NK-92 treated with Interleukin-12 subunit alpha and Interleukin-12 subunit beta, amount 100 ng/mL, for 24 hours (cell line): Measurements from ENCODE around the gene NUP133.
"Not testable (repeated sequence)": the region's sequence is repeated elsewhere in the genome, so short reads cannot be mapped to it uniquely, and the experiment has no call there.

Source experiments
- DNase-seq: peaks from one replicate; lab custom pipeline; 2025; lab: John Stamatoyannopoulos, UW

NUP133 gene

DNA sequence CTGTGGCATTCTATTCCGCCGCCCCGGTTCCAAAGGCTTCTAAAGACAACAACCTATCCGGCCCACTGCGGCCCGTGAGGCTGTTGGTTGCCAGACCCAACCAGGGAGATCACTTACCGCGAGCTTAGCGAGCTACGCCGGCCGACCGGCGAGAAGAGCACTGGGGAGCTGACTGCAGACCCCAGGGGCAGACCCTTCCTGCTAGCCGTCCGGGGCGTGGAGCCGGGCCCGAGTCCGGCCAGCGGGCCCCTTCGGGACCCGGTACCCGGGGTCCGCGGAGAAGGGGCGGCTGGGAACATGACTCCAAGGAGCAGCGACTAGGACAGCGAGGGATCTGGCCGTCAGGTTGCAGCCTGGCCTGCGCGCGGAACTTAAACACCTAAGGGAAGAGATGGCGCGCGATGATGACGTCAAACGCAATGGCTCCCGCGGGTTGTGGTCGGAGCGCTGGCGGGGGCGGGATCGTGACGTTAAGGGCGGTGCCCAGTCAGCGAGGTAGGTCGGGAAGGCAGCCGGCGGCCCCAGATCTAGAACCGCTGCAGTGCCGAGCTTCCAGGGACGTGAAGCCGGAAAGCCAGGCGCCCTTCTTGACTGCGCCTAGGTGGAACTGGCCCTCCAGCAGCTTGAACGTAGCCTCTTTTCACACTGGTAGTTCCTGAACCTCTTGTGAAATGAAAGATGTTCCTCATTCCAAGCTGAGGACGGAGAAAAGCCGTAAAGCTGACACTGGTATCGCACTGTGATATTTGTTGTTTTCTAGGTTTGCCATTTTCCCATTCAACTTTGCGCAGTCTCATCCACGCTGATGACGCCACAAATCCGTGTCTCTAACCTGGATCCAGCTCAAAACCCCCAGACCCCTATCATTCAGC lies at the start of gene NUP133:
NUP133 (minus strand) TSS at position 391 of the 872 bp plus-strand sequence; CDS start at position 299, 92 bp downstream.
- DNase-seq: peak; percentile 96

DNA sequence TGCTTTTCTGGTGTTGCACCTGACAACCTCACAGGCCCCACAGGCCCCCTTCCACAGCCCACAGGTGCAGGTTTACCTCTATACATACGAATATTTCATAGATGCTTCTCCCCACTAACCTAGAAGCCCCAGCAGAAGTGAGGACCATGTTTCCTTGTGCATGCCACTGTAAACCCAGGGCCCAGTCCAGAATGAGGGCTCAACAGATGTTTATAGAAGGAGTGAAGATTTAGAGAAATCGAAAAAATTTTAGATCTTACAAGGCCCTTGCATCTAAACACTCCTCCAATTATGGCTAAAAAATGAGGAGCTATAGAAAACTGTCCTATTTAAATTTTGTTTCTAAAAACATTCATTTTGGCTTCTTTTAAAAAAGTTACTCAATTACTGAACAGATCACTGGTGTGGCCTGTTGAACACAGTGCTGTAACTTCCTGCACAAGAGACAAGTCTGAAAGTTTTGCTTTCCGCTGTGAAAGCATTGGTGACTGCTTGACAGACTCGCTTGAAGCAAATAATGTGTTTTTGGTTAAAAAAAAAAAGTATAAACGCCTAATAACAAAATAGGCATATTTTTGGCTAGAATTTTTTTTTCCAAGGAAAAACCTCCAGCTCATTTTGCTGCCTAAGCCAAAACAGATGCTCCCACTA lies 49.2 kb upstream of the NUP133 start:
- DNase-seq: no peak

- no peak for DNase-seq
These were observed 46.9 kb upstream of the NUP133 start for GRCh38 chr1:229554886-229555621.

- no peak for DNase-seq
These were observed 45.5 kb upstream of the NUP133 start for GRCh38 chr1:229553621-229554130.

- DNase-seq: no peak
These were observed 44.6 kb upstream of the NUP133 start for GRCh38 chr1:229552732-229553131.

- no peak for DNase-seq
These were observed 42.8 kb upstream of the NUP133 start for GRCh38 chr1:229550812-229551567.

DNA sequence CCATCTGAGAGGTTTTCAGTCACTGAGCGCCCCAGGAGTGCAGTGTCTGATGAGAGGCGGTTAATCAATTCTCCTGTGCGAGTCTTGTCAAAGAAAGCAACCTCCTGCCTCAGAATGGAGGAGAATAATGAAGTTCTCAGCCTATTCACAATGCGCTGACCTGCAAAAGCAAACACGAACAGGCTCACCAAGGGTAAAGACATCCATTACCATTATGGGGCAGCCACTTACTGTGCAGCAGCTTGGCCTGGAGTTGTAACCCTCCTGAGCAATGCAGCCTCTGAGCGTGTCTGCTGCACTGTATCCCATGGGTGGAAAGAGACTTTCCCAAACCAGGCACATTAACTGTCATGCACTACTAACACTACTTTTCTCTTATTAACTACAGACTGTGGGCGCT lies 39.4 kb upstream of the NUP133 start:
- no peak for DNase-seq

DNA sequence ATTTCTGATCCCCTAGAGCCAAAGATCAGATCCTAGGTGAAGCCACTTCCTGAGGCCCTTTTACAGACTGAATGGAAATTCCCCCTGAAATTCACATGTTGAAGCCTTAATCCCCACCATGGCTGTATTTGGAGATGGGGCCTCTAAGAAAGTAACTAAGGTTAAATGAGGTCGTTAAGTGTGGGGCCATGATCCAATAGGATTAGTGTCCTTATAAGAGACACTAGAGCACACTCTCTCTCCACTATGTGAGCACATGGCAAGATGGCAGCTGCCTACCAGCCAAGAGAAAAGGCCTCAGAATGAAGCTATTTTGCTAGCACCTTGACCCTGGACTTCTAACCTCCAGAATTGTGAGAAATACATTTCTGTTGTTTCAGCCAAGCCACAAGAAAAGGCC lies 36.4 kb upstream of the NUP133 start:
- DNase-seq: no peak

GRCh38 chr1:229539863-229540506 lies 31.8 kb upstream of the NUP133 start:
- DNase-seq: no peak

GRCh38 chr1:229538945-229539344 lies 30.8 kb upstream of the NUP133 start:
- DNase-seq: no peak

- no peak for DNase-seq
These were observed 29.8 kb upstream of the NUP133 start for GRCh38 chr1:229537894-229538293.

DNA sequence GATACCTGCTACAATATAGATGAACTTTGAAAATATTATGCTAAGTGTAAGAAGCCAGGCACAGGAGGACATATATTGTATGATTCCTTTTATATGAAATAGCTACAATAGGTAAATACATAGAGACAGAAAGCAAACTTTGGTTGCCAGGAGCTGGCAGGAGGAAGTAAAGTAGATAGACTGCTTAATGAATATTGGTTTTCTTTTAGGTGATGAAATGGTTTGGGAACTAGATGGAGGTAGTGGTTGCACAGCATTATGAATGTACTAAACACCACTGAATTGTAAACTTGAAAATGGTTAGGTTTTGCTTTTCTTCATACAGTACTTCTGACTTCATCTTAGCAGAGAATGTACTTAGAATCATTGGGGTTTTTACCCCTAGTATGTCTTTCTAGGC lies 28.8 kb upstream of the NUP133 start:
- DNase-seq: no peak

GRCh38 chr1:229535230-229535629 lies 27.1 kb upstream of the NUP133 start:
- DNase-seq: no peak

- no peak for DNase-seq
These were observed 23.2 kb upstream of the NUP133 start for GRCh38 chr1:229531326-229531725.

GRCh38 chr1:229529639-229530038 lies 21.5 kb upstream of the NUP133 start:
- DNase-seq: no peak

- no peak for DNase-seq
These were observed 18.6 kb upstream of the NUP133 start for GRCh38 chr1:229526695-229527094.

GRCh38 chr1:229523052-229523451 lies 14.9 kb upstream of the NUP133 start:
- no peak for DNase-seq

DNA sequence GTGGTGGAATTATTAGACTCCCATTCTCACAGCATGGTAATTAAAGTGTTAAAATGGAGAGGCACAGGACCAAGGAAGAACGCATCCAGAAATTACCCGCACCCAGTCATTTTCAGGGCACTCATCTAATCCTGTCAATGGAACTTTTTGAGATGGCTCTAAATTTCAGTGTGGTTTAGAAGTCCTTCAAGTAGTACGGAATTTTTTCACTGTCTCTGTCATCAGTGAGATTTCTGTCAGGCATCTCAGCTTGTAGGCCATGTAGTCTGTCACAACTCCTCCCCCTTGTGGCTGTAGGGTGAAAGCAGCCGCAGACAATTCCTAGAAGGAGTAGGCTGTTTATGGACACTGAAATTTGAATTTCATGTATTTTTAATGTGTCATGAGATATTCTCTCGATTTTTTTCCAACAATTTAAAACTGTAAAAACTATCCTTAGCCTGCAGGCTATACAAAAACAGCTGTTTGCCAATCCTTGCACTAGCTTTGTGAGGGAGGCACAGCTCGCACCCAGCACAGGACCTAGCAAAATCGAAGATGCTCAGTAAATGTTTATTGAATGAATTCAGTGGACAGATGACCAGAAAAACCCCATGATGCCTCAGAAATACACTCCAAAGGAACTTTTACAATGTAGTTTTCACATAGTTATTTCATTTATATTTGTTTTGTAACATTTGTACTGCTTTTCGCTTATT lies 6.6 kb upstream of the NUP133 start:
- DNase-seq: peak; percentile 12

DNA sequence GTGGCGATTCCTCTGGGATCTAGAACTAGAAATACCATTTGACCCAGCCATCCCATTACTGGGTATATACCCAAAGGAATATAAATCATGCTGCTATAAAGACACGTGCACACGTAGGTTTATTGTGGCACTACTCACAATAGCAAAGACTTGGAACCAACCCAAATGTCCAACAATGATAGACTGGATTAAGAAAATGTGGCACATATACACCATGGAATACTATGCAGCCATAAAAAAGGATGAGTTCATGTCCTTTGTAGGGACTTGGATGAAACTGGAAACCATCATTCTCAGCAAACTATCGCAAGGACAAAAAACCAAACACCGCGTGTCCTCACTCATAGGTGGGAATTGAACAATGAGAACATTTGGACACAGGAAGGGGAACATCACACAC lies 3.5 kb upstream of the NUP133 start:
- DNase-seq: not testable (repeated sequence)

- not testable (repeated sequence) for DNase-seq
These were observed 3.1 kb upstream of the NUP133 start for GRCh38 chr1:229511201-229511600.

DNA sequence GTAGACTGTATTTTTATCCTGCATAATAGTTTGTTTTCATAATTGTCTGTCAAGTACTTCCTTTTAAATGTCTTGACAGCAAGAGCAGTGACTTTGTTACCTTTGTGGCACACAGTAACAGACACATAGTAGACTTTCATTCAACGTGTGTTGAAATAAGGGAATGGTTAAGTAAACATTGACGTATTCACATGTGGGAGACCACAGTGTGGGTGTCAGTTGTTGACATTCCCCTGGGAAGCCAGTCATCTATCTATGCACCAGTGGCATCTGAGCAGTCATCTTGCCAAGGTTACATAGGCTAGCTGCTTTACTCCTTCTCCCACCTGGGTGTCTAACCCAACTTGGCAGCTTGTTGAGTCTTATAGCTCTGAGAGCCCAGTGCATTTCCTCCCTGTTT lies 1.4 kb upstream of the NUP133 start:
- no peak for DNase-seq
